DOHH2 (cell line): ENCODE data around the gene NPL.

ENCODE experiments used
- H3F3A ChIP-seq: fragments of 200-600 bp; sonication (generic), shearing (Covaris generic); 2 replicates; pipeline ENCODE4 v1.6.0; 2016; ENCODE audit warnings: antibody characterized with exemption, mild to moderate bottlenecking; ENCODE audit not compliant: control insufficient read depth, insufficient read depth
- H3K27ac ChIP-seq: fragments of 200-600 bp; sonication (generic); 2 replicates; pipeline ENCODE4 v1.5.1; 2014; ENCODE audit warnings: low read depth, mild to moderate bottlenecking, low read length, moderate library complexity
- H3K27me3 ChIP-seq: fragments of 200-600 bp; sonication (generic); 2 replicates; pipeline ENCODE4 v1.6.1; 2014; ENCODE audit warnings: mild to moderate bottlenecking, low read length, mixed read lengths; ENCODE audit not compliant: control insufficient read depth
- H3K36me3 ChIP-seq: fragments of 200-600 bp; sonication (generic); 2 replicates; pipeline ENCODE4 v1.6.1; 2014; ENCODE audit warnings: mild to moderate bottlenecking, low read length, moderate library complexity, mixed read lengths; ENCODE audit not compliant: control insufficient read depth
- H3K4me1 ChIP-seq: fragments of 200-600 bp; sonication (generic); 2 replicates; pipeline ENCODE4 v1.6.1; 2014; ENCODE audit warnings: mild to moderate bottlenecking, low read length, mixed read lengths; ENCODE audit not compliant: control insufficient read depth
- H3K4me2 ChIP-seq: fragments of 200-600 bp; sonication (generic); 2 replicates; pipeline ENCODE4 v1.6.0; 2014; ENCODE audit warnings: mild to moderate bottlenecking, low read length, moderate library complexity
- H3K4me3 ChIP-seq: fragments of 200-600 bp; sonication (generic); 2 replicates; pipeline ENCODE4 v1.5.1; 2014; ENCODE audit warnings: mild to moderate bottlenecking, low read length, mixed read lengths
- H3K79me2 ChIP-seq: fragments of 200-600 bp; sonication (generic); 2 replicates; pipeline ENCODE4 v1.6.1; 2014; ENCODE audit warnings: mild to moderate bottlenecking, low read length, mixed read lengths; ENCODE audit not compliant: control insufficient read depth
- H3K9me2 ChIP-seq: fragments of 200-600 bp; sonication (generic); replicated peaks from 2 replicates; pipeline ENCODE4 v1.6.1; 2014; ENCODE audit warnings: mild to moderate bottlenecking, low read length, mixed read lengths; ENCODE audit not compliant: control insufficient read depth
- H3K9me3 ChIP-seq: fragments of 200-600 bp; sonication (generic); 2 replicates; pipeline ENCODE4 v1.6.1; 2014; ENCODE audit warnings: antibody characterized with exemption, low read length, mixed read lengths; ENCODE audit not compliant: control insufficient read depth, insufficient read depth
- H4K20me1 ChIP-seq: fragments of 200-600 bp; sonication (generic); 2 replicates; pipeline ENCODE4 v1.6.0; 2014; ENCODE audit warnings: low read depth, mild to moderate bottlenecking, antibody characterized with exemption, low read length, moderate library complexity; ENCODE audit not compliant: control insufficient read depth, insufficient read depth
- EZH2phosphoT487 ChIP-seq: fragments of 200-600 bp; sonication (generic); IDR thresholded peaks from 2 replicates; pipeline ENCODE4 v1.6.1; 2017; ENCODE audit warnings: borderline replicate concordance, mild to moderate bottlenecking, antibody characterized with exemption, low read length, moderate library complexity, mixed read lengths
- TF ChIP-seq, protein P1 (sequence below): fragments of 200-600 bp; sonication (generic); IDR thresholded peaks from one replicate; pipeline ENCODE4 v1.5.1; 2014; ENCODE audit warnings: antibody characterized with exemption, mild to moderate bottlenecking, low read depth, low read length; ENCODE audit not compliant: poor library complexity, severe bottlenecking

Gene NPL

DNA sequence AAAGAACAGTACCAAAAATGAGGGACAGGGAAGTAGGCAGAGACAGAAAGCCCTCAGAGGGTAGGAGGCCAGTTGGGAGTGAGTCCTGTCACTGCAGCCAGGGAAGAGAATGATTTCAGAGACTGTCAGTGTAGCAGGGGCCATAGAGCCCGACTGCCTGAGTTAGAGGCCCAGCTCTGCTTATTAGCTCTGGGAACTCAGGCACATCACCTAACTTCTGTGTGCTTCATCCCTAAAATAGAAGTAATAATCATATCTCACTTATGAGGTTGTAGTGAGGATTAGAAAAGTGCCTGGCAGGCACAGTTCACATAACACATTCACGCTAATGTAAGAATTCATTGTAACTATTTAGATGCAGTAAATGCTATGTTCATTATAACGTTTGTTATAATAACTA lies 18.3 kb downstream of the NPL start:
- no peaks in the 10 kb centered on the region for H3K36me3 ChIP-seq
- H3K79me2 ChIP-seq: no peaks in the 10 kb centered on the region
- no peaks in the 10 kb centered on the region for H3K9me3 ChIP-seq
- H3F3A ChIP-seq: no peaks in the 10 kb centered on the region
- H3K4me3 ChIP-seq: no peak overlapping the region
- no peaks in the 10 kb centered on the region for H4K20me1 ChIP-seq
- no peak overlapping the region for H3K4me2 ChIP-seq
- no peaks in the 10 kb centered on the region for H3K9me2 ChIP-seq
- no peaks in the 10 kb centered on the region for H3K27me3 ChIP-seq
- H3K27ac ChIP-seq: no peak overlapping the region
- TF ChIP-seq, protein P1, sequence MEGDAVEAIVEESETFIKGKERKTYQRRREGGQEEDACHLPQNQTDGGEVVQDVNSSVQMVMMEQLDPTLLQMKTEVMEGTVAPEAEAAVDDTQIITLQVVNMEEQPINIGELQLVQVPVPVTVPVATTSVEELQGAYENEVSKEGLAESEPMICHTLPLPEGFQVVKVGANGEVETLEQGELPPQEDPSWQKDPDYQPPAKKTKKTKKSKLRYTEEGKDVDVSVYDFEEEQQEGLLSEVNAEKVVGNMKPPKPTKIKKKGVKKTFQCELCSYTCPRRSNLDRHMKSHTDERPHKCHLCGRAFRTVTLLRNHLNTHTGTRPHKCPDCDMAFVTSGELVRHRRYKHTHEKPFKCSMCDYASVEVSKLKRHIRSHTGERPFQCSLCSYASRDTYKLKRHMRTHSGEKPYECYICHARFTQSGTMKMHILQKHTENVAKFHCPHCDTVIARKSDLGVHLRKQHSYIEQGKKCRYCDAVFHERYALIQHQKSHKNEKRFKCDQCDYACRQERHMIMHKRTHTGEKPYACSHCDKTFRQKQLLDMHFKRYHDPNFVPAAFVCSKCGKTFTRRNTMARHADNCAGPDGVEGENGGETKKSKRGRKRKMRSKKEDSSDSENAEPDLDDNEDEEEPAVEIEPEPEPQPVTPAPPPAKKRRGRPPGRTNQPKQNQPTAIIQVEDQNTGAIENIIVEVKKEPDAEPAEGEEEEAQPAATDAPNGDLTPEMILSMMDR: no peak
- TF ChIP-seq EZH2phosphoT487: no peak
- H3K4me1 ChIP-seq: no peaks in the 10 kb centered on the region

DNA sequence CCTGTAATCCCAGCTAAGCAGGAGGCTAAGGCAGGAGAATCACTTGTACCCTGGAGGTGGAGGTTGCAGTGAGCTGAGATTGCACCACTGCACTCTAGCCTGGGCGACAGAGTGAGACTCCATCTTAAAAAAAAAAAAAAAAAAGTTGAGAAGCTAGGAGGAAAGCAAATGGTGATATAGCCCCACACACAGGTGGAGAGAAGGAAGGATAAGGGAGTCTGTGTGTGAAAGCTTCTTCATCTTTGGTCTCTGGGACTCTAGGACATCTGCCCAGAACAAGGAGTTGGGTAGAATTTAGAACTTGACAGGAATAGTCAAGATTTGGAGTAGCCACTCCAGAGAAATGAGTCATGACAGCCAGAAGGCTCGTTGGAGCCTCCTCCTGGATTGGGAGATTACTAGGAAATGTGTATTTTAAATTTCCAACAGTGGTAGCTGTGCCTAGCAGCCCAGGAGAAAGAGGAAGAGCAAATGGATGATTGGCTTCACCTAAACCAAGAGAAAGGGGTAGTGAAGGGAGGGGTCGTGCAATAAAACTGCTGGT lies 19.9 kb downstream of the NPL start:
- TF ChIP-seq, protein P1: no peak
- no peak for TF ChIP-seq EZH2phosphoT487
- no peaks in the 10 kb centered on the region for H3K36me3 ChIP-seq
- H3K79me2 ChIP-seq: no peaks in the 10 kb centered on the region
- no peaks in the 10 kb centered on the region for H3F3A ChIP-seq
- H3K4me3 ChIP-seq: no peak overlapping the region
- H3K27me3 ChIP-seq: no peaks in the 10 kb centered on the region
- H3K27ac ChIP-seq: no peak overlapping the region
- H3K4me2 ChIP-seq: no peak overlapping the region
- H4K20me1 ChIP-seq: no peaks in the 10 kb centered on the region
- H3K4me1 ChIP-seq: no peaks in the 10 kb centered on the region
- H3K9me3 ChIP-seq: no peaks in the 10 kb centered on the region
- no peaks in the 10 kb centered on the region for H3K9me2 ChIP-seq

DNA sequence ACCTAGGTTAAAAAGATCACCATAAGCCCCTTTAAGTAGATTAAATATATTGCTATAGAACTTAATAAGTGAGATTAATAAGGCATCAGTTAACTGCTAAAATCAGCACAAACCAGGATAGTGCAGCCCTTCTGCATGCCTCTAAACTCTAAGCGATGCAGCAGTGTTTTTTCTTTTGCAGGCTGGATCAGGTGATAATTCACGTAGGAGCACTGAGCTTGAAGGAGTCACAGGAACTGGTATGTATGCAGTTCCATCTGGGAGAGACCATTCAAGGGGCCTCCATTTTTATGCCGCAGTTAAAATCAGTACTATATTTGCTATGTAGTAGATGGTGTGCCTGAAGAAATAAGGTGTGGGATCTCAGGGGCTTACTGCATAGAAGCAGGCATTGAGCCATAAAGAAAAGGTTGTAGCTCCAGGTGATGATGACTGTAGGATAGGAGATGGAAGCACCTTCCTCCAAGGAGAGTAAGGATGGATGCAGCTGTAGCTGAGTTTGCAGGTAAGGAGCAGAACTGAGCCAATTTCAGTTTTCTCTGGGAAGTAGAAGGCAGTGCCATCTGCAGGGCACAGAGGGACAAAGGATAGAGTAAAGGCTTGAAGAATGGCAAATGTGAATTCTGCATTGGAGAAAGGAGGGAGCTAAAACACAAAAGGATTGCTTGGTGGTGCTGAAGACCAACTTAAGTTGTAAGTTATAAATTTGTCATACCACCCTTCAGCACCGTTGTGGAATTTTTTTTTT lies 22.6 kb downstream of the NPL start:
- H3K4me1 ChIP-seq: no peaks in the 10 kb centered on the region
- H3K4me2 ChIP-seq: no peak overlapping the region
- H3F3A ChIP-seq: no peaks in the 10 kb centered on the region
- H4K20me1 ChIP-seq: no peaks in the 10 kb centered on the region
- 0 out of 2 replicates have a peak, but pooled peaks cover 5% of the 10 kb centered on the region for H3K36me3 ChIP-seq
- H3K79me2 ChIP-seq: no peaks in the 10 kb centered on the region
- no peak for TF ChIP-seq EZH2phosphoT487
- TF ChIP-seq, protein P1: no peak
- H3K9me2 ChIP-seq: no peaks in the 10 kb centered on the region
- no peak overlapping the region for H3K4me3 ChIP-seq
- H3K27me3 ChIP-seq: no peaks in the 10 kb centered on the region
- H3K27ac ChIP-seq: no peak overlapping the region
- no peaks in the 10 kb centered on the region for H3K9me3 ChIP-seq
